HG02840 (cell line): ENCODE data around the gene CKS2.
"Not testable (repeated sequence)": the region's sequence is repeated elsewhere in the genome, so short reads cannot be mapped to it uniquely, and the experiment has no call there.

Source experiments
- ATAC-seq: cut with Tn5 transposase; IDR thresholded peaks from one replicate; pipeline ENCODE4 v1.9.1; 2021; ENCODE audit warnings: mild to moderate bottlenecking, moderate library complexity, moderate number of reproducible peaks; ENCODE audit not compliant: unreplicated experiment, low FRiP score

The CKS2 gene

GRCh38 chr9:89310475-89311345, at the start of gene CKS2:
CKS2 (plus strand) TSS chr9:89311195; CDS start chr9:89311293, 98 bp downstream.
- peak; percentile 92 for ATAC-seq

GRCh38 chr9:89273528-89274279, 37.3 kb upstream of the CKS2 start:
- ATAC-seq, result no peak

- ATAC-seq, result no peak
Observed at GRCh38 chr9:89274838-89275237, 36.2 kb upstream of the CKS2 start.

- ATAC-seq, result not testable (repeated sequence)
Observed at GRCh38 chr9:89276040-89276439, 35.0 kb upstream of the CKS2 start.

GRCh38 chr9:89277043-89277442, 34.0 kb upstream of the CKS2 start:
- ATAC-seq, result no peak

- no peak for ATAC-seq
Observed at GRCh38 chr9:89277454-89277853, 33.5 kb upstream of the CKS2 start.

GRCh38 chr9:89278551-89278950, 32.4 kb upstream of the CKS2 start:
- ATAC-seq, result no peak

- ATAC-seq, result no peak
Observed at GRCh38 chr9:89278997-89279739, 31.8 kb upstream of the CKS2 start.

- no peak for ATAC-seq
Observed at GRCh38 chr9:89281106-89281505, 29.9 kb upstream of the CKS2 start.

GRCh38 chr9:89282248-89282968, 28.6 kb upstream of the CKS2 start:
- ATAC-seq, result not testable (repeated sequence)

GRCh38 chr9:89284076-89284475, 26.9 kb upstream of the CKS2 start:
- ATAC-seq, result no peak

- ATAC-seq, result no peak
Observed at GRCh38 chr9:89291741-89292140, 19.3 kb upstream of the CKS2 start.

- ATAC-seq, result no peak
Observed at GRCh38 chr9:89293014-89293413, 18.0 kb upstream of the CKS2 start.

GRCh38 chr9:89295400-89295799, 15.6 kb upstream of the CKS2 start:
- no peak for ATAC-seq

GRCh38 chr9:89301996-89302395, 9.0 kb upstream of the CKS2 start:
- ATAC-seq, result not testable (repeated sequence)

- ATAC-seq, result no peak
Observed at GRCh38 chr9:89304020-89304833, 6.8 kb upstream of the CKS2 start.

- ATAC-seq, result no peak
Observed at GRCh38 chr9:89304834-89305188, 6.2 kb upstream of the CKS2 start.

GRCh38 chr9:89305868-89306267, 5.1 kb upstream of the CKS2 start:
- ATAC-seq, result no peak

GRCh38 chr9:89309166-89309565, 1.8 kb upstream of the CKS2 start:
- no peak for ATAC-seq
